ENCODE results near the gene SND1. TPM values are rescaled to one million over a fixed set of nuclear protein-coding genes. Genes with fewer than 3 reads are reported as not detected.
A peak's percentile ranks its signal among the peaks of the same experiment; 100 is the strongest.
"Not testable (repeated sequence)": the region's sequence is repeated elsewhere in the genome, so short reads cannot be mapped to it uniquely, and the experiment has no call there.

The SND1 gene
- total RNA-seq, 4 donors from 2014 or later: 55.5 to 305 (median 80.1) TPM

- Histone ChIP-seq H3K27me3 (no peaks in the 10 kb centered on the region), H3K36me3 (no peaks in the 10 kb centered on the region), H3K27ac (no peak overlapping the region), H3K9me3 (peaks cover 0 to 4% (median 0%) of the 10 kb centered on the region in 4 donors), H3K4me1 (no peaks in the 10 kb centered on the region), H3K4me3 (no peak overlapping the region)
- TF ChIP-seq CTCF (IDR thresholded peaks at IDR 0.05) (no peak), POLR2A (IDR thresholded peaks at IDR 0.05) (no peak)
- DNase-seq: no peak
Observed at GRCh38 chr7:127832592-127832991, 180.6 kb downstream of the SND1 start.

GRCh38 chr7:127833641-127834040, 181.6 kb downstream of the SND1 start:
- Histone ChIP-seq H3K27me3 (no peaks in the 10 kb centered on the region), H3K9me3 (peaks cover 0 to 7% (median 2%) of the 10 kb centered on the region in 4 donors), H3K36me3 (no peaks in the 10 kb centered on the region), H3K4me1 (no peaks in the 10 kb centered on the region), H3K27ac (no peak overlapping the region), H3K4me3 (no peak overlapping the region)
- DNase-seq: no peak
- TF ChIP-seq CTCF (IDR thresholded peaks at IDR 0.05) (no peak), POLR2A (IDR thresholded peaks at IDR 0.05) (no peak)

GRCh38 chr7:127835679-127836078, 183.7 kb downstream of the SND1 start:
- Histone ChIP-seq H3K27me3 (no peaks in the 10 kb centered on the region), H3K9me3 (peaks cover 0 to 7% (median 2%) of the 10 kb centered on the region in 4 donors), H3K4me1 (no peaks in the 10 kb centered on the region), H3K27ac (no peak overlapping the region), H3K36me3 (no peaks in the 10 kb centered on the region), H3K4me3 (no peak overlapping the region)
- no peak for TF ChIP-seq POLR2A (IDR thresholded peaks at IDR 0.05)
- no peak for TF ChIP-seq CTCF (IDR thresholded peaks at IDR 0.05)
- DNase-seq: no peak

GRCh38 chr7:127837816-127838410, 185.9 kb downstream of the SND1 start:
- DNase-seq: peak in 1 of 3 donors; percentile 20

GRCh38 chr7:127838816-127839415, 186.9 kb downstream of the SND1 start:
- TF ChIP-seq CTCF (IDR thresholded peaks at IDR 0.05) (no peak), POLR2A (IDR thresholded peaks at IDR 0.05) (no peak)
- Histone ChIP-seq H3K4me3 (no peak overlapping the region), H3K4me1 (no peaks in the 10 kb centered on the region), H3K9me3 (peaks cover 0 to 7% (median 2%) of the 10 kb centered on the region in 4 donors), H3K36me3 (no peaks in the 10 kb centered on the region), H3K27me3 (no peaks in the 10 kb centered on the region), H3K27ac (no peak overlapping the region)
- DNase-seq: no peak

More at GRCh38 chr7:127837816-127838410, 185.9 kb downstream of the SND1 start:
- H3K27me3 ChIP-seq, H3K4me3 ChIP-seq, H3K4me1 ChIP-seq, H3K36me3 ChIP-seq, H3K9me3 ChIP-seq, H3K27ac ChIP-seq: not testable (repeated sequence)

- no peaks in the 10 kb centered on the region for H3K36me3 ChIP-seq
- H3K4me1 ChIP-seq: peaks cover 0 to 13% (median 0%) of the 10 kb centered on the region in 4 donors
- H3K27ac ChIP-seq: no peak overlapping the region
- H3K9me3 ChIP-seq: peaks cover 0 to 7% (median 2%) of the 10 kb centered on the region in 4 donors
- no peaks in the 10 kb centered on the region for H3K27me3 ChIP-seq
- no peak for TF ChIP-seq CTCF (IDR thresholded peaks at IDR 0.05)
- no peak for TF ChIP-seq POLR2A (IDR thresholded peaks at IDR 0.05)
- no peak overlapping the region for H3K4me3 ChIP-seq
- DNase-seq: no peak
Observed at GRCh38 chr7:127840226-127840951, 188.4 kb downstream of the SND1 start.
